C4-2B (cell line): Measurements from ENCODE around the gene OR6A2.

ENCODE experiments used
- ZFX ChIP-seq: fragments of 450-650 bp; IDR thresholded peaks from 2 replicates; pipeline ENCODE4 v1.6.1; 2017
- TF ChIP-seq, protein P1 (sequence below): fragments of 450-650 bp; conservative IDR thresholded peaks from 2 replicates; pipeline ENCODE4 v1.5.1; 2017; ENCODE audit warnings: mild to moderate bottlenecking

DNA sequence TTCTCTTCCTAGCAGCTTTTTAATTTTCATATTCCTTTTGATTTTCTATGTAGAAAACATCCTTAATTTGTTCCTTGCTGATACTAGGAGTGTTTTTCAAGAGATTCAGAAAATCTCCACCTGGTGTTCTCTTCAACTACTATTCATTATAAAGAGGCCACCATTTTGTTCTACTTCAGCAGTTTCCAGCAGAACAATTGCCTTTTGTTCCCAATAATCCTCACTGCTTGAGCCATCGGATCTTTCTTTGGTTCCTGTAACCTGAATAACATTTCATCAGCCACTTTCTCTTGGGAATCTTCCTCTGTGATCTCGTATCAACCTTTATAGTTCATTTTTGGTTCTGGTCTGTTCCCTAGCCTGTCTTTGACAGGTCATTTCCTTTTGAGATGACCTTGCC is 44.2 kb upstream of the OR6A2 start:
- TF ChIP-seq, protein P1, sequence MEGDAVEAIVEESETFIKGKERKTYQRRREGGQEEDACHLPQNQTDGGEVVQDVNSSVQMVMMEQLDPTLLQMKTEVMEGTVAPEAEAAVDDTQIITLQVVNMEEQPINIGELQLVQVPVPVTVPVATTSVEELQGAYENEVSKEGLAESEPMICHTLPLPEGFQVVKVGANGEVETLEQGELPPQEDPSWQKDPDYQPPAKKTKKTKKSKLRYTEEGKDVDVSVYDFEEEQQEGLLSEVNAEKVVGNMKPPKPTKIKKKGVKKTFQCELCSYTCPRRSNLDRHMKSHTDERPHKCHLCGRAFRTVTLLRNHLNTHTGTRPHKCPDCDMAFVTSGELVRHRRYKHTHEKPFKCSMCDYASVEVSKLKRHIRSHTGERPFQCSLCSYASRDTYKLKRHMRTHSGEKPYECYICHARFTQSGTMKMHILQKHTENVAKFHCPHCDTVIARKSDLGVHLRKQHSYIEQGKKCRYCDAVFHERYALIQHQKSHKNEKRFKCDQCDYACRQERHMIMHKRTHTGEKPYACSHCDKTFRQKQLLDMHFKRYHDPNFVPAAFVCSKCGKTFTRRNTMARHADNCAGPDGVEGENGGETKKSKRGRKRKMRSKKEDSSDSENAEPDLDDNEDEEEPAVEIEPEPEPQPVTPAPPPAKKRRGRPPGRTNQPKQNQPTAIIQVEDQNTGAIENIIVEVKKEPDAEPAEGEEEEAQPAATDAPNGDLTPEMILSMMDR: no peak
- no peak for TF ChIP-seq ZFX
